GM12865 (cell line): ENCODE data around the gene HINT2.

Experiments used
- DNase-seq: peaks from one replicate; pipeline ENCODE4 v3.0.0; 2010; ENCODE audit warnings: low read depth
- H3K4me3 ChIP-seq: 2 replicates; pipeline ENCODE4 v1.5.1; 2011; ENCODE audit warnings: mild to moderate bottlenecking, low read depth, low read length, control low read depth
- TF ChIP-seq, protein P1 (sequence below): IDR thresholded peaks from 2 replicates; pipeline ENCODE4 v1.5.1; 2011; ENCODE audit warnings: low read length, control low read depth, low read depth, inconsistent platforms; ENCODE audit not compliant: insufficient read depth; ENCODE audit errors: missing control alignments

The HINT2 gene

DNA sequence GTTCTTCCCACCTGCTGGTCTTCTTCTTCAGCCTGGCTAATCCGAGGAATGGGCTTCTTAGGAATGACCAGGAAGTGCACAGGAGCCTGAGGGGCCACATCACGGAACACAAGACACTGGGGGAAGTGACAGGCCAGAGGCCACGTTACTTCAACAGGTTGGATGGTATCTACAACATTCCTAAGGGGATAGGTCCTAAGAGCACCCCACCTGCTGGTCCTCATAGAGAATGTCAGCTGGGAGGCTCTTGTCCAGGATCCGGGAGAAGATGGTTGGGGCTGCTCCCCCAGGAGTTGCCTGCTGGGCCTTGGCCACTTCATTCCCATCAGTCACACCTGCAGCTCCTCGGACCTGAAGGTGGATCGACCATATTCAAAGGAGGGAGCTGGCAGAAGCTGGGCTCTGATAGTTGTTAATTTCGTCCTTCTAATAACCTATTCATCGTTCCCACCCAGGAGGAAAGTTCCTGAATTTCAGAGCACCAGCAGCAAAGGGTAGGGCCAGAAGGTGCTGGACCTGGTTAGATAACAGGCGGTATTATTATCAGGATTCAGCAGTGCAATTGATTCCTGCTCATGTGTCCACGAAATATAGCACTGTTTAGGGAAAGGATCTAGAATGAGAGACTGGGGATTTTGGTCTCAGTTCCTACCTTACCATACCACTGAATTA, 1.3 kb downstream of the HINT2 start:
- peak overlapping the region; percentile 83 for H3K4me3 ChIP-seq
- TF ChIP-seq, protein P1, sequence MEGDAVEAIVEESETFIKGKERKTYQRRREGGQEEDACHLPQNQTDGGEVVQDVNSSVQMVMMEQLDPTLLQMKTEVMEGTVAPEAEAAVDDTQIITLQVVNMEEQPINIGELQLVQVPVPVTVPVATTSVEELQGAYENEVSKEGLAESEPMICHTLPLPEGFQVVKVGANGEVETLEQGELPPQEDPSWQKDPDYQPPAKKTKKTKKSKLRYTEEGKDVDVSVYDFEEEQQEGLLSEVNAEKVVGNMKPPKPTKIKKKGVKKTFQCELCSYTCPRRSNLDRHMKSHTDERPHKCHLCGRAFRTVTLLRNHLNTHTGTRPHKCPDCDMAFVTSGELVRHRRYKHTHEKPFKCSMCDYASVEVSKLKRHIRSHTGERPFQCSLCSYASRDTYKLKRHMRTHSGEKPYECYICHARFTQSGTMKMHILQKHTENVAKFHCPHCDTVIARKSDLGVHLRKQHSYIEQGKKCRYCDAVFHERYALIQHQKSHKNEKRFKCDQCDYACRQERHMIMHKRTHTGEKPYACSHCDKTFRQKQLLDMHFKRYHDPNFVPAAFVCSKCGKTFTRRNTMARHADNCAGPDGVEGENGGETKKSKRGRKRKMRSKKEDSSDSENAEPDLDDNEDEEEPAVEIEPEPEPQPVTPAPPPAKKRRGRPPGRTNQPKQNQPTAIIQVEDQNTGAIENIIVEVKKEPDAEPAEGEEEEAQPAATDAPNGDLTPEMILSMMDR, result peak; percentile 35
- DNase-seq, result peak; percentile 23

DNA sequence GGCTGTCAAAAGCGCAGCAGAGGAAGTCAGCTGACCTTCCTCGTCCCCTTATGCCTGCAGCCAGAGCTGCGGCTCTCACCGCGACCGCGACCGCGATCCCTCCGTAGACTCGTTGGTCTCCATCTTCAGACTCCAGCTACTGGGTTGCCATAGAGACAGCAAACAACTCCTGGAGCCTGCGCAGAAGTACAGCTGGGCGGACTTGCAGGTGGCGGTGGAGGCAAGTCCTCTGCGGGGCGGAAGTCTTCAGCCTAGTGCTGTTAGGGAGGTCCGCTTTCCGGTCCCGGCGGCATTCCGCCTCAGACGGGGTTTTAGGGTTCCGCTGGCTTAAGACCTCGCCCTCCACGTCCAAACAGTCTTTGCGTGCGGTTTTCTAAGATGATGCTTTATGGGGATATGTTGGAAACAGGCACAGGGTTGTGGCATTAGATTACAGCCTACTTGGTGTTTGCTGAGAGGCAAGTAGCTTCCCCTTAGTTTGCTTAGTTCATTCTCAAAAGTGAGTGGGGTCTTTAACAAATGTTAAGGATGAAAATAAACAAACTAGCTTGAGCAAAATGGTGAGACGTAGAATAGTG, 2.7 kb downstream of the HINT2 start, which contains the start of gene SPAG8:
Gene SPAG8 (minus strand): TSS at position 238 of the 578 bp plus-strand sequence. CDS start 115 bp downstream, at position 123.
- DNase-seq, result peak; percentile 99
- TF ChIP-seq, protein P1, result no peak
- H3K4me3 ChIP-seq, result peak within 1 kb of the TSS; percentile 50

DNA sequence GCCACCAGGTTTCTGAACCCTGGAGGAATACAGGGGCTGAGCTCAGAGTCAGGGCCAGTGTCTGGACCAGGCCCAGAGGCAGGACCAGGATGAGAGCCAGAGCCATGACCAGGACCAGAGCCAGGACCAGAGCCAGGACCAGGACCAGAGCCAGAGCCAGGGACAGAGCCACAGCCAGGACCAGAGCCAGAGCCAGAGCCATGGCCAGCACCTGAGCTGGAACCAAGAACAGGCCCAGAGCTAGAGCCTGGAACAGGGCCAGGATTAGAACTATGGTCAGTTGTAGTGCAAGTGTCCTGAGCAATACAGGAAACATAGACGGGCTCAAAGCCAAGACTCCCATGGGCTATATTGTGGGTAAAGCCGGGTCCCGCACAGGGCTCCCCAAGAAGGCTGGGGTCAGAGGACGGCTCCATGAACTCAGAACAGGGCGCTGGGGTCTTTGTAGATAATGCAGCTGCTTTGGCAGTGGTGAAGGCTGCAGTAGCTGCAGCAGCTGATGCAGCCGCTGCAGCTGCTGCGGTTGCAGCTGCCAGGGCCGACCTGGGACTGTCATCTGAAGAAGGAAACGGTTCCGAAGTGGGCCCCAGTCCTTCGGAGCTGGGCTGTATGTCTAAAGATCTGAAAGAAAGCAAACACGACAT, 3.3 kb downstream of the HINT2 start:
- DNase-seq, result no peak
- TF ChIP-seq, protein P1, result no peak
- H3K4me3 ChIP-seq, result peak overlapping the region; percentile 50

DNA sequence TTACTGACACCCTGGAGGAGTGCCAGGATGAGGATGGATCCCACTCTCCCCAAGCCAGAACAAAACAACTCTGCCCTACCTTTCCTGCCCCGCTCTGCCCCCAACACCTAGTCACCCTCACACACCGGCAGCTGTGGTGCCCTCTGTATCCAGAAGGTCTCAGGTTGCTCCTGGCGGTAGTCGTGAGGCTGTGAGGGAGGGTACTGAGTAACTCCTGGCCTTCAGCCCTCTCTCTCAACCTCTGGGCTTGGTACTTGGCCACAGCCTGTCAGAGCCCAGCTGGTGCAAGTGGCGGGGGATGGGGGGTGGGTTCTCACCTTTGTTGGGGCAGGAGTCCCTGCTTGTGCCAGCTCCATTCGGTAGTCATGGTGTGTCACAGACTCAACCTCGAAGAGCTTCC, 4.7 kb downstream of the HINT2 start:
- H3K4me3 ChIP-seq, result no peak overlapping the region
- no peak for DNase-seq
- TF ChIP-seq, protein P1, result no peak

DNA sequence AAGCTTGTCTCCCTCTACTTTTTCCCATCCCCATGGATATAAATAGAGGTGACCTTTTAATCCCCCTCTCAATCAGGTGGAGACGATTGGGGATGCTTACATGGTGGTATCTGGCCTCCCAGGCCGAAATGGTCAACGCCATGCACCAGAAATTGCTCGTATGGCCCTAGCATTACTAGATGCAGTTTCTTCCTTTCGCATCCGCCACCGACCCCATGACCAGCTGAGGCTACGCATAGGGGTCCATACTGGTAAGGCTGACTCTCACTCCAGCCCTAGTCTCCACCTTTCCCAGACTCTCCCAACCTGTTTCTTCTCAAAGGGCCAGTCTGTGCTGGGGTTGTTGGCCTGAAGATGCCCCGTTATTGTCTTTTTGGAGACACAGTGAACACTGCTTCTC, 6.4 kb downstream of the HINT2 start:
- DNase-seq, result no peak
- TF ChIP-seq, protein P1, result no peak
- H3K4me3 ChIP-seq, result no peak overlapping the region

DNA sequence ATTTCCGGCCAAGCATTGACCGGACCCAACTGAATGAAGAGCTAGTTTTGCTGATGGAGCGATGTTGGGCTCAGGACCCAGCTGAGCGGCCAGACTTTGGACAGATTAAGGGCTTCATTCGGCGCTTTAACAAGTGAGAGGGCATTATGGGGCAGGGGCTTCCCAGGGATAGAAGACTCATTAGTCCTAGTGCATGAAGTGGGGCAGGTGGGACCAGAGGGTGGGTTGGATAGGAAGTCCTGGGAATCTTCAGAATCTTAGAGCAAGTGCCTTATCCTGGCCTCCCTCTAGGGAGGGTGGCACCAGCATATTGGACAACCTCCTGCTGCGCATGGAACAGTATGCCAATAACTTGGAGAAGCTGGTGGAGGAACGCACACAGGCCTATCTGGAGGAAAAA, 8.7 kb downstream of the HINT2 start:
- no peak overlapping the region for H3K4me3 ChIP-seq
- no peak for DNase-seq
- TF ChIP-seq, protein P1, result no peak
